ENCODE results near the gene CD3E. TPM values are rescaled to one million over a fixed set of nuclear protein-coding genes. Genes with fewer than 3 reads are reported as not detected.

CD3E gene
- total and polyA plus RNA-seq, 2 of the 13 experiments (the other 11 are each of a cell fraction or from before 2014, with no cell fraction given): not detected

- no TSS peak for BruUV-seq (replicated peaks)
- no peak overlapping the region for H3K4me2 ChIP-seq (ENCODE audit: low read depth, low read length)
- no peaks in the 10 kb centered on the region for H3K79me2 ChIP-seq (ENCODE audit: insufficient read depth, low read length)
- DNase-seq (ENCODE audit: low spot score) (no peak), FAIRE-seq (no peak), ATAC-seq (no peak)
- ChIA-PET POLR2A (no interaction called here), CTCF (ENCODE audit: low intra/inter-chr PET ratio, low total read pairs) (no interaction called here)
- no peaks in the 10 kb centered on the region for H3K9me3 ChIP-seq (ENCODE audit: low read length)
- peaks cover 0 to 1% of the 10 kb centered on the region in 2 experiments; a peak in 1 of 5 replicates for H3K27me3 ChIP-seq (ENCODE audit: control insufficient read depth in 1 of 2, insufficient read depth in 2 of 2, low read length in 2 of 2)
- no peaks in the 10 kb centered on the region for H4K20me1 ChIP-seq (ENCODE audit: insufficient read depth, low read length)
- H3K4me3 ChIP-seq (replicated peaks in 1 of 3; ENCODE audit: insufficient read depth in 1 of 3, low read depth in 2 of 3, low read length in 3 of 3): no peak overlapping the region
- H3K4me1 ChIP-seq (ENCODE audit: insufficient read depth, low read length): peaks cover 16% of the 10 kb centered on the region
- no peaks in the 10 kb centered on the region for H3K36me3 ChIP-seq (replicated peaks in 1 of 2; ENCODE audit: control insufficient read depth in 1 of 2, insufficient read depth in 2 of 2, low read length in 2 of 2)
- 55% methylated on average over 2 of the region's 2 CpGs for WGBS (ENCODE audit: low lambda C conversion rate)
- in situ Hi-C loops (cut with HindIII; ENCODE audit: extremely low pct_ligation_motif_present, low pct_unique_long_range_greater_than_20kb) (no loop called here), intact Hi-C loops (cut with micrococcal nuclease; ENCODE audit: unreplicated experiment) (no loop called here)
- no peak overlapping the region for H3K9ac ChIP-seq (ENCODE audit: insufficient read depth, low read depth, low read length)
- H2AFZ ChIP-seq (ENCODE audit: low read length): no peak overlapping the region
- no peak overlapping the region for H3K27ac ChIP-seq (ENCODE audit: extremely low read length, insufficient read depth, low read length)
- no peak for TF ChIP-seq CC2D1A (CRISPR knock-in tag; IDR thresholded peaks at IDR 0.05)
- TF ChIP-seq FOXO1 (CRISPR knock-in tag; IDR thresholded peaks at IDR 0.05): no peak
- no peak for TF ChIP-seq ZNF10 (CRISPR knock-in tag; IDR thresholded peaks at IDR 0.05; ENCODE audit: borderline replicate concordance, low read depth)
- TF ChIP-seq ISX (CRISPR knock-in tag; conservative IDR thresholded peaks at IDR 0.05): no peak
- no peak for TF ChIP-seq ZNF652 (CRISPR knock-in tag; IDR thresholded peaks at IDR 0.05; ENCODE audit: borderline replicate concordance, low read depth)
- no peak for TF ChIP-seq JUN (CRISPR knock-in tag; IDR thresholded peaks at IDR 0.05)
- TF ChIP-seq ZNF83 (CRISPR knock-in tag; IDR thresholded peaks at IDR 0.05; ENCODE audit: borderline replicate concordance): no peak
- TF ChIP-seq ZNF383 (CRISPR knock-in tag; IDR thresholded peaks at IDR 0.05; ENCODE audit: borderline replicate concordance): no peak
- TF ChIP-seq, protein P1, sequence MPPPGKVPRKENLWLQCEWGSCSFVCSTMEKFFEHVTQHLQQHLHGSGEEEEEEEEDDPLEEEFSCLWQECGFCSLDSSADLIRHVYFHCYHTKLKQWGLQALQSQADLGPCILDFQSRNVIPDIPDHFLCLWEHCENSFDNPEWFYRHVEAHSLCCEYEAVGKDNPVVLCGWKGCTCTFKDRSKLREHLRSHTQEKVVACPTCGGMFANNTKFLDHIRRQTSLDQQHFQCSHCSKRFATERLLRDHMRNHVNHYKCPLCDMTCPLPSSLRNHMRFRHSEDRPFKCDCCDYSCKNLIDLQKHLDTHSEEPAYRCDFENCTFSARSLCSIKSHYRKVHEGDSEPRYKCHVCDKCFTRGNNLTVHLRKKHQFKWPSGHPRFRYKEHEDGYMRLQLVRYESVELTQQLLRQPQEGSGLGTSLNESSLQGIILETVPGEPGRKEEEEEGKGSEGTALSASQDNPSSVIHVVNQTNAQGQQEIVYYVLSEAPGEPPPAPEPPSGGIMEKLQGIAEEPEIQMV (CRISPR knock-in tag; IDR thresholded peaks at IDR 0.05; ENCODE audit: low read depth): no peak
- TF ChIP-seq ZNF501 (CRISPR knock-in tag; IDR thresholded peaks at IDR 0.05): no peak
- no peak for TF ChIP-seq ZNF772 (CRISPR knock-in tag; IDR thresholded peaks at IDR 0.05)
- TF ChIP-seq, protein P2, sequence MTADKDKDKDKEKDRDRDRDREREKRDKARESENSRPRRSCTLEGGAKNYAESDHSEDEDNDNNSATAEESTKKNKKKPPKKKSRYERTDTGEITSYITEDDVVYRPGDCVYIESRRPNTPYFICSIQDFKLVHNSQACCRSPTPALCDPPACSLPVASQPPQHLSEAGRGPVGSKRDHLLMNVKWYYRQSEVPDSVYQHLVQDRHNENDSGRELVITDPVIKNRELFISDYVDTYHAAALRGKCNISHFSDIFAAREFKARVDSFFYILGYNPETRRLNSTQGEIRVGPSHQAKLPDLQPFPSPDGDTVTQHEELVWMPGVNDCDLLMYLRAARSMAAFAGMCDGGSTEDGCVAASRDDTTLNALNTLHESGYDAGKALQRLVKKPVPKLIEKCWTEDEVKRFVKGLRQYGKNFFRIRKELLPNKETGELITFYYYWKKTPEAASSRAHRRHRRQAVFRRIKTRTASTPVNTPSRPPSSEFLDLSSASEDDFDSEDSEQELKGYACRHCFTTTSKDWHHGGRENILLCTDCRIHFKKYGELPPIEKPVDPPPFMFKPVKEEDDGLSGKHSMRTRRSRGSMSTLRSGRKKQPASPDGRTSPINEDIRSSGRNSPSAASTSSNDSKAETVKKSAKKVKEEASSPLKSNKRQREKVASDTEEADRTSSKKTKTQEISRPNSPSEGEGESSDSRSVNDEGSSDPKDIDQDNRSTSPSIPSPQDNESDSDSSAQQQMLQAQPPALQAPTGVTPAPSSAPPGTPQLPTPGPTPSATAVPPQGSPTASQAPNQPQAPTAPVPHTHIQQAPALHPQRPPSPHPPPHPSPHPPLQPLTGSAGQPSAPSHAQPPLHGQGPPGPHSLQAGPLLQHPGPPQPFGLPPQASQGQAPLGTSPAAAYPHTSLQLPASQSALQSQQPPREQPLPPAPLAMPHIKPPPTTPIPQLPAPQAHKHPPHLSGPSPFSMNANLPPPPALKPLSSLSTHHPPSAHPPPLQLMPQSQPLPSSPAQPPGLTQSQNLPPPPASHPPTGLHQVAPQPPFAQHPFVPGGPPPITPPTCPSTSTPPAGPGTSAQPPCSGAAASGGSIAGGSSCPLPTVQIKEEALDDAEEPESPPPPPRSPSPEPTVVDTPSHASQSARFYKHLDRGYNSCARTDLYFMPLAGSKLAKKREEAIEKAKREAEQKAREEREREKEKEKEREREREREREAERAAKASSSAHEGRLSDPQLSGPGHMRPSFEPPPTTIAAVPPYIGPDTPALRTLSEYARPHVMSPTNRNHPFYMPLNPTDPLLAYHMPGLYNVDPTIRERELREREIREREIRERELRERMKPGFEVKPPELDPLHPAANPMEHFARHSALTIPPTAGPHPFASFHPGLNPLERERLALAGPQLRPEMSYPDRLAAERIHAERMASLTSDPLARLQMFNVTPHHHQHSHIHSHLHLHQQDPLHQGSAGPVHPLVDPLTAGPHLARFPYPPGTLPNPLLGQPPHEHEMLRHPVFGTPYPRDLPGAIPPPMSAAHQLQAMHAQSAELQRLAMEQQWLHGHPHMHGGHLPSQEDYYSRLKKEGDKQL (CRISPR knock-in tag; IDR thresholded peaks at IDR 0.05; ENCODE audit: low read depth): no peak
- no peak for TF ChIP-seq ZNF644 (CRISPR knock-in tag; IDR thresholded peaks at IDR 0.05; ENCODE audit: low read depth)
- TF ChIP-seq, protein P3, sequence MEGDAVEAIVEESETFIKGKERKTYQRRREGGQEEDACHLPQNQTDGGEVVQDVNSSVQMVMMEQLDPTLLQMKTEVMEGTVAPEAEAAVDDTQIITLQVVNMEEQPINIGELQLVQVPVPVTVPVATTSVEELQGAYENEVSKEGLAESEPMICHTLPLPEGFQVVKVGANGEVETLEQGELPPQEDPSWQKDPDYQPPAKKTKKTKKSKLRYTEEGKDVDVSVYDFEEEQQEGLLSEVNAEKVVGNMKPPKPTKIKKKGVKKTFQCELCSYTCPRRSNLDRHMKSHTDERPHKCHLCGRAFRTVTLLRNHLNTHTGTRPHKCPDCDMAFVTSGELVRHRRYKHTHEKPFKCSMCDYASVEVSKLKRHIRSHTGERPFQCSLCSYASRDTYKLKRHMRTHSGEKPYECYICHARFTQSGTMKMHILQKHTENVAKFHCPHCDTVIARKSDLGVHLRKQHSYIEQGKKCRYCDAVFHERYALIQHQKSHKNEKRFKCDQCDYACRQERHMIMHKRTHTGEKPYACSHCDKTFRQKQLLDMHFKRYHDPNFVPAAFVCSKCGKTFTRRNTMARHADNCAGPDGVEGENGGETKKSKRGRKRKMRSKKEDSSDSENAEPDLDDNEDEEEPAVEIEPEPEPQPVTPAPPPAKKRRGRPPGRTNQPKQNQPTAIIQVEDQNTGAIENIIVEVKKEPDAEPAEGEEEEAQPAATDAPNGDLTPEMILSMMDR (CRISPR knock-in tag; IDR thresholded peaks at IDR 0.05): no peak
- no peak for TF ChIP-seq PCBP2 (optimal IDR thresholded peaks at IDR 0.05; ENCODE audit: low read depth, low read length, poor library complexity, severe bottlenecking)
- TF ChIP-seq HOXA5 (CRISPR knock-in tag; IDR thresholded peaks at IDR 0.05): no peak
Observed at GRCh38 chr11:118274186-118274585, 30.3 kb upstream of the CD3E start.
